HT-29 (cell line): Measurements from ENCODE around the gene PRUNE2. TPM values are rescaled to one million over a fixed set of nuclear protein-coding genes. Genes with fewer than 3 reads are reported as not detected.

Experiments
- DNase-seq: peaks from one replicate; pipeline ENCODE4 v3.0.0-alpha.2; 2015; ENCODE audit warnings: low spot score
- total RNA-seq: library from RNA; depleted of rRNA; stranded (reverse); fragments of >200 nt; shearing (Covaris generic); gene quantifications from 2 replicates; pipeline ENCODE4 v1.2.3, GENCODE V29; 2014

Gene PRUNE2
- total RNA-seq, 1 experiment from 2014 or later, result not detected

GRCh38 chr9:76626980-76627379 lies 278.9 kb downstream of the PRUNE2 start:
- DNase-seq, result no peak

GRCh38 chr9:76626141-76626540 lies 279.8 kb downstream of the PRUNE2 start:
- no peak for DNase-seq

GRCh38 chr9:76624391-76625048 lies 281.4 kb downstream of the PRUNE2 start:
- DNase-seq, result no peak

- DNase-seq, result no peak
Measured at GRCh38 chr9:76620996-76621395, 284.9 kb downstream of the PRUNE2 start.

GRCh38 chr9:76620581-76620980 lies 285.3 kb downstream of the PRUNE2 start:
- no peak for DNase-seq

GRCh38 chr9:76619640-76620039 lies 286.3 kb downstream of the PRUNE2 start:
- no peak for DNase-seq

- no peak for DNase-seq
Measured at GRCh38 chr9:76619197-76619596, 286.7 kb downstream of the PRUNE2 start.

GRCh38 chr9:76618762-76619161 lies 287.2 kb downstream of the PRUNE2 start:
- DNase-seq, result no peak

- no peak for DNase-seq
Measured at GRCh38 chr9:76617497-76618175, 288.3 kb downstream of the PRUNE2 start.

- DNase-seq, result no peak
Measured at GRCh38 chr9:76616780-76617179, 289.1 kb downstream of the PRUNE2 start.

GRCh38 chr9:76615177-76615603 lies 290.7 kb downstream of the PRUNE2 start:
- no peak for DNase-seq

GRCh38 chr9:76613974-76614373 lies 291.9 kb downstream of the PRUNE2 start:
- no peak for DNase-seq

GRCh38 chr9:76613150-76613781 lies 292.6 kb downstream of the PRUNE2 start:
- DNase-seq, result no peak

- no peak for DNase-seq
Measured at GRCh38 chr9:76610011-76610352, 295.9 kb downstream of the PRUNE2 start.

GRCh38 chr9:76609285-76610010 lies 296.5 kb downstream of the PRUNE2 start:
- DNase-seq, result no peak

GRCh38 chr9:76608575-76609273 lies 297.2 kb downstream of the PRUNE2 start:
- no peak for DNase-seq

- DNase-seq, result no peak
Measured at GRCh38 chr9:76607730-76608436, 298.0 kb downstream of the PRUNE2 start.

GRCh38 chr9:76605321-76605900 lies 300.5 kb downstream of the PRUNE2 start:
- no peak for DNase-seq

GRCh38 chr9:76603931-76604570 lies 301.9 kb downstream of the PRUNE2 start:
- no peak for DNase-seq

GRCh38 chr9:76603448-76603895 lies 302.4 kb downstream of the PRUNE2 start:
- DNase-seq, result no peak
